GM18868 (cell line): ENCODE measurements around the gene KCNT1.

Source experiments
- ATAC-seq: cut with Tn5 transposase; IDR thresholded peaks from one replicate; pipeline ENCODE4 v1.9.1; 2021; ENCODE audit warnings: mild to moderate bottlenecking, moderate library complexity; ENCODE audit not compliant: unreplicated experiment

The KCNT1 gene

DNA sequence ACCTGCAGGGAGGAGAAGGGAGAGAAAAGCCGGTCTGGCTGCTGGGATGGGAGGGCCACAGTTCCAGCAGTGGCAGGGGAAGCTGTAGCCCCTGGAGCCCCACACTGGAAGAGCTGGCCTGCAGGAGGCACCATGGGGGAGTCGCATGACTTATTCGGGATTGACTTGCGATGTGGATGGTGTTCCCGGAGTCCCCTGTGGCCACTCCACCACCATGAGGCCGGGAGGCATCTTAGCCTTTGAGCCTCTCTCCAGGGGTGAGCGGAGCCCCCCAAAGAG lies 92.0 kb downstream of the KCNT1 start:
- no peak for ATAC-seq

DNA sequence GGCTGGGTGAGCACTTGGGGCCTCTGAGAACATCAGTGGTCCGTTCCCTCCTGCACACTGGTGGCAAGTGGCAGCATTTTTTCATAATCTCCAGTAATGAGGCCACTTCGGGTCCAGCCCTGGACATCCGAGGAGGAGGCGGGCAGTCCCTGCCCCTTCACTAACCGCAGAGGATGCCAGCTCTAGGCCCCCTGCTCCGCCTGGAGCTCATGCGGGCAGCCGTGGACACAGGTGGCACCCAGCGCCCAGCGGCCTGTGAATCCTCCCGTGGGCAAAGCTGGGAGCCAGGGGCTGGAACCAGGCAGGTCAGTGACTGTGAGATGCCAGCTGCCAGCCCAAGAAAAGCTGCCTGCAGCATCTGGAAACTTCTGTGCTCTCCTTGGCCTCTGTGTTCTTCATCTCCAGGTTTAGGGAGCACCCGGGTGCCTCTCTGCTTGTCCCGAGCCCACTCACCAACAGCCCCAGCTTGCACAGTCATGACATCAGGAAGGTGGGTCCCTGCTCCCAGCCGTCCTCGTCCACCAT lies 92.4 kb downstream of the KCNT1 start:
- ATAC-seq, result no peak

DNA sequence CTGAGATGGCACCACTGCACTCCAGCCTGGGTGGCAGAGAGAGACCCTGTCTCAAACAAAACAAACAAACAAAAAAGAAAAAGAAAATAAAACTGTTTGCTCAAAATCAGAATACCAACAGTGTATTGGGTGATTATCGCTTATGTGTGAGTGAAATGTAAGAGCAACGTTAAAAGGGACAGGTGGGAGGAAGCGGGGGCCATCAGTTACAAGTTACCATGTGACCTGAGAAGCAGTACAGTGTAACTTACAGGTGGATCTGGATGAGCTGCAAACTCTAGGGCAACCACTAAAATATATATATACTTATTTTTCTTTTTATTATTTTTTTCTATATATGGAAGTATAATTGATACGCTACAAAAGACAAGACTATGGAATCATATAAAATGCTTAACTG lies 93.4 kb downstream of the KCNT1 start:
- ATAC-seq, result no peak

DNA sequence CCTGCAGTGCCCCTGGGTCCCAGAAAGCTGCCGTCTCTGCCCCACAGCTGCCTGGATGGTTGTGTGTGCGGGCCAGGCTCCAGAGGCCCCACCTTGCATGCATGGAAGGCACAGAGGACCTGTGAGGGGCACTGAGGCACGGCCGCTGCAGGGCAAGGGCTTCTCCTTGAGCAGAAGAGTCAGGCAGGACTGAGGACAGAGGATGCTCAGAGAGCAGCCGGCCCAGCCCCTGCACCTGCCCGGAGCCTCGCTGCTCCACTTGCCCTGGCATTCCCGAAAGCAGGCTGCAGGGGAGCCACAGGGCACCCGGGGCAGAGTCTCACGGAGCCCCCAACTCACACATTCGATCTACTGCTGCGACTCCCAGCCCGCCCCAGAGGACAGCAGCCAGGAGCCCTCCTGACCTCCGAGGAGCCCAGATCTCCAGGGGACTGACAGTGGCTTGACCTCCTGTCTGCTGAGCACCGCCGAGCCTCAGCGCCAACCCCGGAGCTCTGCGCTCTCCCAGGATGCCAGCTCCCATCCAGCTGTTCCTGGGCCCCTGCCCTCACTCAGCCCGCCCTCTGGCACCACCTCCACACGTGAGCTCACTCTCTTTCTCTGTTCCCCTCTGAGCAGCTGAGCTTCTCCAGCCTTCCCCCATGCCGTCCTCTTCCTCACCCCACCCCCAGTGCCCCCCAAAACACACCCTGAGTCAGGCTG lies 95.0 kb downstream of the KCNT1 start:
- ATAC-seq, result no peak

DNA sequence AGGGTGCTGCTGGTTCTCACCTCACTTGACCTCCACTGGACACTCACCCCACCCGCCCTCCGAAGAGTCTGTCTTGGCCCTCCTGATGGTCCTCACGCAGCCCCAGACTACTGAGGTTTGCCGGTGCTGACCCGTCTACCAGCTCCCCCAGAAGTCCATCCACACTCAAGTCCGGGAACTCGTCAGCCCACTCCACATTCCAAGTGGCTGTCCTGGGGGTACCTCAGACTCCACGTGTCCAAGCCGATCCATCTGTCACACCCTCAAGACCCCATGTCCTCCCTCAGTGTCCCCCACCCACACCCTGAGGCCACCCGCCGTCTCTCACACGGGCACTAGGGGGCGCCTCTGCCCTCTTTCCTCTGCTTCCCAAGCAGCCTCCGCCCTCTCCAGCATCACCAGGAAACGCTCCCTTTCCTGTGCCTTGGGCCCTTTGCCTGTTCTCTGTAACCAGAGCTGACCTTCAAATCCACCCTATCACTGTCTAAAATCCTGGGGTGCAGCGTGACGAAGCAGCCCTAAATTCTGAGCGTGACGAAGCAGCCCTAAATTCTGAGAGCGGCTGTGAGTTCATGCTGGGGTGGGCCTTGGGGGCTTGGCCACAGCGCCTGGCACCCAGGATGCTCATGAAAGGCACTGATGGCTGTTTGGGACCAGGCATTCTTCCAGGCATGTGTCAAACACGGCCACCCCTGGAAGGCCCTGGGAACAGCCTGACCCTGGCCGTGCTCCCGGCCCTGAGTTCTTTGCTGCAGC lies 95.7 kb downstream of the KCNT1 start:
- no peak for ATAC-seq

DNA sequence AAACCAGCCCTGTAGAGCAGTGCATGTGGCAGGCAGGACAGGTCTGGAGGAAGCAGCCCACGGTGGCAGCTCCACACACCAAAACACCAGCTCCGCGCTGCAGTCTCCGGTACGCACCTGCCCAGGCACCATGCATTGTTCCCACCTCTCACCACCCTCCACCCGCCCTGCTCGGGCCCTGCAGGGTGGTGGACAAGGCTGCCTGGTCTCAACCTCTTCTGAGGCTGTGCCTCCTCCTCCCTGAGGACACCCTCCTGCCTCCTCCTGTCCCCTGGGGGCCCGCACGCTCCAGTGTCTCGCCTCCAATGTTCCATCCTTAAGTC lies 96.2 kb downstream of the KCNT1 start:
- no peak for ATAC-seq

DNA sequence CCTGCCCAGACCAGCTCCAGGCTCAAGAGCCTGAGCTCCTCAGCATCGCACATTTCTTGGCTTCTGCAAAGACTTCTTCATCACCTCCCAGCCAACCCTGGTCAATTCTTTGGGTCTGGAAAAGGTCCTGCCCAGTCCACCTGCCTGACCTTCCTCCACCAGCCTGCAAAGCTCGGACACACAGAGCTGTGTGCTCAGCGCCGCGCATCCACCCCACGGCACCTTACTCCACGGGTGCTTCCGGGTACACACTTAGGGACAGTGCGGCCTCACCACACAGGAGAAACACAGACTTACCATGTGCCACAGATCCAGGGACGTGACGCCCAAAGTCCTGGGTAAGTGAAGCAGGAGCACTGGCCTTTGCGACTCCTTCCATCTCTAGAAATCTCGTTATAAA lies 97.3 kb downstream of the KCNT1 start:
- no peak for ATAC-seq

DNA sequence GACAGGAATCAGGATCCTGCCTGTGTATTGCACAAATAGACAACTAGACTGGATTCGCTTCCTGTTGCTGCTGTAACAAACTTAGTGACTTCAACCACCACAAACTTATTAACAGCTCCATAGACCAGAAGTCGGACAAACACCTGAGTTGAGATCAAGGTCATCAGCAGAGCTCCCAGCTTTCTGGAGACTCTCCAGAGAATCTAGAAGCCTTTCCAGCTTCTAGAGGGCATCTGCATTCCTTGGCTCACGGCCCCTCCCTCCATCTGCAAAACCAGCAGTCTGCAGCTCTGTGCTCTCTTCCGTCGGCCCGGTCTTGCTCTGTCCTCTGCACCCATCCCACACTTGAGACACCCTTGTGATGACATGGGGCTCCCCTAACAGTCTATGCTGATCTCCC lies 99.1 kb downstream of the KCNT1 start:
- ATAC-seq, result no peak

DNA sequence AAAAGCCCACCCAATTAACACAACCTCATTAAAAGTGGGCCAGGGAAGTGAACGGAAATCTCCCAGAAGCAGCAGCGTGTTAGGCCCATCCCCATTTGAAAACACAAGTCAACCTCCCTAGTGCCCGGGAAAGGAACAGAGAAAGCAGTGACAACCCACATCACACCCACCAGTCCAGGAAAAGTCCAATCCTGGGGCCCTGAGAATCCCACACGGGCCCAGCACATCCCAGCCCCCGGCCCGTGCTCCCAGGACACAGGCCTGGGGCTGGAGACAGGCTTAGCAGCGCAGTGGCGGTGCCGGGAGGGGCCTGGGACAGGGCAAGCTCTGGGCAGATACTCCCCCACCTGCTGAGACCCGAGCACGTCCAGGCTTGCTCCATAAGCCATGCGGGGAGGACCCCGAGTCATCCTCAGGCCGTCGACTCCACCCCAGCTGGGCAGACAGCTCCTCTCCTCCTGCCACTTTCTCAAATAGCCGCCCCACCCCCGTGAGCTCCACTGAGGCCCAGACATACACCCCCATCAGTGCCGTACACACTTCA lies 101.0 kb downstream of the KCNT1 start:
- no peak for ATAC-seq

DNA sequence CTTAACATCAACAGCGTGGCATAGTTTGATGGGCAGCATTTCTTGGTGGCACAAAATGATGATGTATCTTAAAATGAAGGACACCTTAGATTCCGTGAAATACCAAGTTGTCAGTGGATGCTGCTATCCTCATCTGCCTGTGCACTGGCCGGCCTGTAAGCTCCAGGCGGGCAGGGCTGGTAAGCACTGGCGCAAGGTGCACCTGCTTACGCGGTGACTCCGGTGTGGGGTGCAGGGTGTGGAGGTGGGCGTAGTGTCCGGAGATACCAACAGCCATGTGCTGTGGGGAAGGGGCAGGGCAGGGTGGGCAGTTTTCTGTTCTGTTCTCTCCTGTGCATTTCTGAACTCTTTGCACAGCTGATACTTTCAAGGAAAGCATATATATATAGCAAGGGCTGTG lies 101.5 kb downstream of the KCNT1 start:
- no peak for ATAC-seq

DNA sequence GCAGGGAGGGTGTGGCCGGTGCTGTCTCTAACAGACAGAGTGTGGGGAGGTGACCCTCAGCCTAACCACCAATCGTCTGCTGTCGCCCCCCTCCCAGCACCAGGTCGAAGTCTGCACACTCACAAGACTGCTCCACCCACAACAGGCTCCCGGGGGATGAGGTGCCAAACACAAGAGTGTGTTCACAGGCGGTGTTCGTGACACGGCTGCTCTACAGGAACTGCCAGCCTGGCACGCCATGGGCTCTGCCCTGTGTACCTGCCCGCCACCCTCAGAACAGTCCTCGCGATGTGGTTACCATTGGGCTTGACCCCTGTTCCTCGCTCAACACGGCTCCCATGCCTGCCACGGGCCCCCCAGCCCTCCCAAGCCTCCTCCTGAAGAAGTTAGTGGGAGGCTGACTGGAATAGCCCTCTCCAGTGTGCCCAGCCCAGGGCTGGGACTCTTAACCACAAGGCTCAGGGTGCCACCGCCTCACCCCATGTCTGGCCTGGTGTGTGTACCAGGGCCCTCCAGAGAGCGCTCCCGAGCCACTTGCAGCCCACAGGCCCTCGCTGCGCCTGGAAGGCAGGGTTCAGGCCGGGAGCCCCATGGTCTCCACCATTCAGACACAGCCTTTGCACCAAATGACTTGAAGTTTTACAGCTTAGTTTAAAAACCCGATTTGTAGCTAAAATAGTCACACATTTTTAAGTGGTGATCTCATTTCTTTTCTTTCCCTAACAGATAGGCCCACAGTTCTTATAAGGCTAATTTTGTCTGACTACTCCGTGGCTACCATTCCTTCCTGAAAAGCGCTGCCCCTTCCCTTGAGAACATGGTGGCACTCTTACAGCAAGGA lies 102.8 kb downstream of the KCNT1 start:
- no peak for ATAC-seq

DNA sequence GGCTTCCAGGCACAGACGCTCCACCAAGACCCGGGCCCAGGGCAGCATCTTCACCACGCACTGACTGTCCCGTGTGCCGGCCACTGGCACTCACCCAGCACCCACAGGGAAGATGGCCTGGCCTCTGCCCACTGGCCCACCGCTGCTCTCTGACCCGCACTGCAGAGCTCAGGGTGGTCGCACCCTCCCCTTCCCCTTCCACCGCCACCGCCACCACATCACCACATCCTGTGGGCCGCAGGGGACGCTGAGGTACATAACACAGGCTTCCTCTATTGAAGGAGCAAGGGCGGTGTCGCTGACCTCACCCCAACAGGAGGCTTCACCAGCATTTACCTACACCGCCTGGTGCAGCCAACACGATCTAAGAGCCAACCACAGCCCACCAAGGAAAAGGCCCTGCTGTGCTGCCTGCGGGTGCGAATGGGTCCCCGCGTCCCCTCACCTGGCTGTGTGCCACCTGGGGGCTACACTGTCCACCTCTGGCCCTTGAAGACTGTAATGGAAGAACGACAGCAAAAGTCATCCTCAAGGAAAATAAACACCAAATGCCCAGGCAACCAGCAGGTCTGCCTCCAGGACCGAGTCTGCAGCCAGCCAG lies 103.5 kb downstream of the KCNT1 start:
- ATAC-seq, result no peak

DNA sequence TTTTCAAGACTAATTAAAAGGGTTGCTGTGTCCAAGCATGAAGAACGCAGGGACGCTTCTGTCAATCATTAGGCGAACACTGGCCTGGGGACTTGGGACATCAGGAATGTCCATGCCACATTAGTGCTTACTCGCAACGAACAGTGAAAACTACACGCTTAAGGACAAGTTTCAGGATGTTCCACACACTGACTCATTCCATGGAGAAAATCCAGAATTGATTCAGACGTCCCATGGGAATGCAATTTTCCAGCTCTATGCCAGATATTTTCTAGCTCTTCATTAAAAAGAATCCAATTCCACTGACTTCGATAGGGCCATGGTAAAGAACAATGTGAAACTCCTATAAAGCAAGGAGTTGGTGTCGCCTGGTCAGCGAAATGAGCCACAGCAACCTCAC lies 107.2 kb downstream of the KCNT1 start:
- no peak for ATAC-seq

DNA sequence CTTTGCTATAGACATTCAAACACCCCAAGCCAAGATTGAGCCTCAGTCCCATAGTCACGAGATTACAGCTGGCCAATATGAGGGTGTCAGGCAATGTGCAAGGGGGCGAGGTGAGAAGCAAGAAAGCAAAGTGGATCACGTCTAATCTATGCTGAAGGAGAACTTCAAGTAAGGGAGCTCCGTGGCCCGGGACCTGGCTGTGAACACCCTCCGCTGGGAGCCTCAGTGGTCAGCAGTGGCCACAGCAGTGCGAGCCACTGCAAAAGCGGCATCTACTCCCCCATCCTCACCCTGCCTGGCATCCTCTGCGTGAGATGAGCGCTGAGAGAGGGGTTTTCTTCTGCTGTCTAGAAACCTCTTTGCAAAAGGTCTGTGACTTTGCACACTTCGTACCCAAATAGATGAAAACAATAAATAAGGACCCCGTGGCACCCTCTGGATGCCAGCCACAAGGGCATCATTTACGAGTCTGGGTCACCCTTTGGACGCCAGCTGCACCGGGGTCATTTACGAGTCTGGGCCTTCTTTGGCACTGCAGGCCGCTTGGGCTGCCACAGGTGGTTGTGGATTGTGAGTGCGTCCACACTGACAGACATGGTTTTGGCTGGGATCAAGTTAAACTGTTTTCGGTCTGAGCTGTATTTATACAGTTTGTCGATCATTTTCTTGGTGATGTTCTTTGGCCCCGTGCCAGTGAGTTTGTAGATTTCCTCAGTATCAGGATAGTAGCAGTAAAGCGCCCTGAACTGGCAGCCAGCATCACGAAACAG lies 109.0 kb downstream of the KCNT1 start:
- no peak for ATAC-seq

DNA sequence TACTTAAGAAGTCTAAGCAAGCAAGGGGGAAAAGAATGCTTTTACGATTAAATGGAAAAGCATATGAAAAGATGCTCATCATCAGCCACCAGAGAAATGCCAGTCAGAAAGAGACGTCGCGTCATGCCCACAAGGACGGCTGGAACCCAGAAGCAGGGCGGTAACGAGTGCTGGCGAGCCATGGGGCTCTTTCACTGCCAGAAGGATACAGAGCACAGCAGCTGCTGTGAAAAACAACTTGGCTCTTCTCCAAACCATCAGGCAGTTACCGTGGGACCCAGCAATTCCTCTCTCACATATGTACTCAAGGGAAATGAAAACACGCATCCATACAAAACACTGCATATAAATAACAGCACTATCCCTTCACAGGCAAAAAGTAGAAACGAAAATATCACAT lies 109.8 kb downstream of the KCNT1 start:
- ATAC-seq, result no peak

DNA sequence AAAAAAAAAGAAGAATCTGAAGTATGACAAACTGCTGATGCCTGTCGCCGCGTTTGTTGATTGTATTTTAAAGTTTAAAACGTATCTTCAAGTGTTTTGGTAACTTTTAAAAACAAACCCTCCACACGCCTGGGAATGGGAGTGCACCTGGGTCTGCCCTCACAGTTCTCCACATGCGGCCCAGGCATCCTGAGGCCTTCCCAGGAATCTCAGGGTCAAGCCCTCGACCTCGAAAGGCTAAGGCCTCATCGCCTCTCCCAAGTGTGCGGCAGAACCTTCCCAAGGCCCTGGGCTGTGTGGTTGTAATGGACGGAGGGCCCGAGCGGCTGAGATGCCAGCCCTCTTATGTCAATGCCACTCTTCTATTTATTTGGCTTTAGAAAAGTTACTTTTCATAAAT lies 111.0 kb downstream of the KCNT1 start:
- no peak for ATAC-seq

DNA sequence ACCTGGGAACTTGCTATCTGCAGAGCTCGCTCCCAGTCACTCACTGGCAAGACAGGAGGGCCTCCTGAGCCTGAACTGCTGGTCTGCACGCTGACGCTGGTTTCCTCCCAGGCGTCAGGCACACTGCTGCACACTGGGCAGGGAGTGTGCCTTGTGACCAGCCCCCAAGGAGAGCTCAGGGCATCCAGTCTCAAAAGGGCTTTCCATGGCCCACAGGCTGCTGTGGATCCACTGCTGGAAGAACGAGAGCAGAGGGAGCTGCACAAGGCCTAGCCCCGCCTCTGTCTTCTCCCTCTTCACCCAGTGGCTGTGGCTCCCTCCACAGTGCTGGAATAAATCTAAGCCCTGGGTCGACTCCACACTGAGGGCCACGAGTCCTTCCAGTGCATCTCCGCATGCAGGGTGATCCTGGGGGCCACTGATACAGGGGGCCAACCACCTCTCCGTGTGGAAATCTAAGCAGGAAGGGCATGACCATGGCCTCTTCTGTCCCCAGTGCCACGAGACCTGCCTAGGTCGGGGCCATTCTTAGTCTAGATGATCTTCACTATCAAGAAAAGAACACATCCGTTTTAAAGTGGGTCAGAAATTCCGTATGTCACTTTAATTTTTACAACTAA lies 111.8 kb downstream of the KCNT1 start:
- no peak for ATAC-seq

DNA sequence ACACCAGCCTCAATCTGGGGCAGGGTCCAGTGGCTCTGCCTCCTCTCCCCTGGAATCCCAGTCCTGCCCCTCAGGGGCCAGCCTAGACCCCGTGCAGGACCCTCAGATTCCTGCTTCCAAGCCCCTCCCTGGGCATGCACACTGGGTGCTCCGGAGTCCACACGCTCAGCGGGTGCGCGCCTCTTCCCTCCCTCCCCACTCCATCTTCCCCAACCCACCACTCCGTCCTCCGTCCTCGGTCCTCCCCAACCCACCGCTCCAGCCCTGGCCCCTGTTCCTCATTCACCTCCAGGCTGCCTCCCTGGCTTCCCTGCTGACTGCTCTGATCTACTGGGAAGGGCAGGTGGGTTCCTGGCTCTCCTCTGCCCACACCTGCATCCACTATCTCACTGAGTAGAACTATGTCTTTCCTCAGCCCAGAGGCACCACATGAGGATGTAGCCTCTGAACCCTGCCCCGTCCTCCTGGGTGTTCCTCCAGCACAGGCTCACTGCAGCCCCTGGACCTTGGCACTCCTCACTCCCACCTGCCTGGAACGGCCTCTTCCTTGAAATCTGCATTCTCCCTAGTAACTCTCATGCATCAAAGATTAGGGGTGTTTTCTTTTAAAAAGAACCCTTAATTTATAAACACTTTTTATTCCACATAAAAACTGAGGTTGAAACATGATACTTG lies 112.6 kb downstream of the KCNT1 start:
- ATAC-seq, result no peak

DNA sequence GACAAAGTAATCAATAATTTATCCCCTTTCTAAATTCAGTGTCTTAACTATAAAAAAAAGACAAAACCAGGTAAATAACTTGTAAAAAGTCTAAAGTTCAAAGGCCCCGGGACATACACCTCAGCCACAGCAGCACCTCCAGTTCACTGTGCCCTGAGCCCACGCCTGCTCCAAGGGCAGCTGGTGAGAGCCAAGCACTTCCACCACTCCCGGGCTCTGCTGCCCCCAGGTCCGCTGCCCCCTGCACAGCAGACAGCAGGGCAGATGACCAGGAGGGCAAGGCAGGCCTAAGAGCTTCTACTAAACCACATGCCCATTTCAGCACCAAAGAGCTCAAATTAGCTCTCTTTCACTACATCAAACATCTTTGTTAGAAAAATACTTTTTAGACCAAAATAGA lies 113.4 kb downstream of the KCNT1 start:
- no peak for ATAC-seq
